ENCODE data around the gene GAS6.

DNA sequence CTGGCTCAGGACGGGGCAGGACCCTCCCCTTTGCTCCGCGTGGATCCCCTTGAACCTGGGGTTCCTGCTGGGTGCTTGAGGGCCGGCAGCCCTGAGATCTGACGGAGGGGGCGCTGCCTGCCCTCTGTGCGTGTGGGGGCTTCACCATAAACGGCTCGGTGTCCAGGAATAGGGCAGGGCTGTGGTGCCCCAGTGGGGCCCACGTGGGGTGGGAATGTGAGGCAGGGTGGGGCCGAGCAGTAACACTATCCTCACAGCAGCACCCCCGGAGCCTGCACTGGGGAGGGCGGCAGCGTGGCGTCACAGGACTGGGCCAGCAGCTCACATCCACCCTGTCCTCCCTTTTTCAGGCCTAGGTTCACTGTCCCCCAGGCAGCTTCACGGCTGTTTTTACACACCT, 38.0 kb downstream of the GAS6 start:
- TF ChIP-seq POLR2A (IDR thresholded peaks at IDR 0.05) (no peak), EP300 (IDR thresholded peaks at IDR 0.05) (no peak), POLR2AphosphoS5 (IDR thresholded peaks at IDR 0.05) (no peak)
- TF ChIP-seq, protein P1, sequence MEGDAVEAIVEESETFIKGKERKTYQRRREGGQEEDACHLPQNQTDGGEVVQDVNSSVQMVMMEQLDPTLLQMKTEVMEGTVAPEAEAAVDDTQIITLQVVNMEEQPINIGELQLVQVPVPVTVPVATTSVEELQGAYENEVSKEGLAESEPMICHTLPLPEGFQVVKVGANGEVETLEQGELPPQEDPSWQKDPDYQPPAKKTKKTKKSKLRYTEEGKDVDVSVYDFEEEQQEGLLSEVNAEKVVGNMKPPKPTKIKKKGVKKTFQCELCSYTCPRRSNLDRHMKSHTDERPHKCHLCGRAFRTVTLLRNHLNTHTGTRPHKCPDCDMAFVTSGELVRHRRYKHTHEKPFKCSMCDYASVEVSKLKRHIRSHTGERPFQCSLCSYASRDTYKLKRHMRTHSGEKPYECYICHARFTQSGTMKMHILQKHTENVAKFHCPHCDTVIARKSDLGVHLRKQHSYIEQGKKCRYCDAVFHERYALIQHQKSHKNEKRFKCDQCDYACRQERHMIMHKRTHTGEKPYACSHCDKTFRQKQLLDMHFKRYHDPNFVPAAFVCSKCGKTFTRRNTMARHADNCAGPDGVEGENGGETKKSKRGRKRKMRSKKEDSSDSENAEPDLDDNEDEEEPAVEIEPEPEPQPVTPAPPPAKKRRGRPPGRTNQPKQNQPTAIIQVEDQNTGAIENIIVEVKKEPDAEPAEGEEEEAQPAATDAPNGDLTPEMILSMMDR (IDR thresholded peaks at IDR 0.05) = no peak

Data from upper lobe of left lung (tissue), 4 donors.